Endodermal cell (in vitro differentiated cells): ENCODE results near the gene GJD4. TPM values are rescaled to one million over a fixed set of nuclear protein-coding genes. Genes with fewer than 3 reads are reported as not detected.

Experiments
- DNase-seq: peaks from one replicate; pipeline ENCODE4 v3.0.0-alpha.2; 2017
- H3K27ac ChIP-seq: 2 replicates; pipeline ENCODE4 v1.5.1; 2013; ENCODE audit warnings: mild to moderate bottlenecking, low read depth, low read length, moderate library complexity
- H3K27me3 ChIP-seq: 2 replicates; pipeline ENCODE4 v1.6.1; 2013; ENCODE audit warnings: mild to moderate bottlenecking, low read length, moderate library complexity; ENCODE audit not compliant: insufficient read depth, control insufficient read depth, poor library complexity, severe bottlenecking
- H3K36me3 ChIP-seq: 2 replicates; pipeline ENCODE4 v1.7.0; 2013; ENCODE audit warnings: mild to moderate bottlenecking, low read length, moderate library complexity; ENCODE audit not compliant: control insufficient read depth, insufficient read depth
- H3K4me1 ChIP-seq: one replicate; pipeline ENCODE4 v1.7.0; 2013; ENCODE audit warnings: low read length; ENCODE audit not compliant: control insufficient read depth, insufficient read depth
- H3K4me3 ChIP-seq: 2 replicates; pipeline ENCODE4 v1.5.1; 2013; ENCODE audit warnings: mild to moderate bottlenecking, low read length, moderate library complexity
- H3K9ac ChIP-seq: 2 replicates; pipeline ENCODE4 v1.6.1; 2013; ENCODE audit warnings: mild to moderate bottlenecking, low read length, moderate library complexity; ENCODE audit not compliant: poor library complexity, severe bottlenecking; ENCODE audit errors: extremely low read depth
- H3K9me3 ChIP-seq: 2 replicates; pipeline ENCODE4 v1.6.1; 2013; ENCODE audit warnings: mild to moderate bottlenecking, low read length, moderate library complexity; ENCODE audit not compliant: control insufficient read depth
- H3K27ac Mint-ChIP-seq: 2 replicates; pipeline ENCODE4 v1.8.0; 2020; ENCODE audit warnings: mixed read lengths
- H3K27me3 Mint-ChIP-seq: 2 replicates; pipeline ENCODE4 v1.8.0; 2021; ENCODE audit warnings: mild to moderate bottlenecking, mixed read lengths; ENCODE audit not compliant: insufficient read depth
- H3K36me3 Mint-ChIP-seq: 2 replicates; pipeline ENCODE4 v1.8.0; 2020; ENCODE audit warnings: low read depth, mixed read lengths
- H3K4me1 Mint-ChIP-seq: 2 replicates; pipeline ENCODE4 v1.8.0; 2020; ENCODE audit warnings: mixed read lengths
- H3K4me3 Mint-ChIP-seq: 2 replicates; pipeline ENCODE4 v1.8.0; 2020; ENCODE audit warnings: mild to moderate bottlenecking, moderate library complexity, mixed read lengths
- H3K9me3 Mint-ChIP-seq: 2 replicates; pipeline ENCODE4 v1.8.0; 2020; ENCODE audit warnings: mild to moderate bottlenecking, mixed read lengths
- CTCF ChIP-seq: fragments of 200-600 bp; sonication (generic); conservative IDR thresholded peaks from 2 replicates; pipeline ENCODE4 v1.5.0; 2021; ENCODE audit warnings: antibody characterized with exemption, mild to moderate bottlenecking
- WGBS, 2 experiments: methylation state at CpG; one replicate each; pipeline versions ENCODE4 v1.1.5 to v1.1.7; 2013; ENCODE audit warnings: missing lambda C conversion rate in 2 of 2, mixed read lengths in 1 of 2; ENCODE audit not compliant: insufficient coverage in 1 of 2, insufficient read length in 1 of 2; 5-methylcytosine and 5-hydroxymethylcytosine counted together
- total RNA-seq, 2 donors: library from RNA; stranded (reverse); fragmentation: NEBNext Ultra II Directional in 1 of 2; extraction: Animal tissue kit (Norgen Biotek cat#: 25700) in 1 of 2; gene quantifications; 2 replicates in 1 of 2; 3 replicates in 1 of 2; pipeline ENCODE4 v1.2.1, GENCODE V29; 2021

The GJD4 gene
- total RNA-seq, 2 donors from 2014 or later: 0.22 to 0.29 TPM

DNA sequence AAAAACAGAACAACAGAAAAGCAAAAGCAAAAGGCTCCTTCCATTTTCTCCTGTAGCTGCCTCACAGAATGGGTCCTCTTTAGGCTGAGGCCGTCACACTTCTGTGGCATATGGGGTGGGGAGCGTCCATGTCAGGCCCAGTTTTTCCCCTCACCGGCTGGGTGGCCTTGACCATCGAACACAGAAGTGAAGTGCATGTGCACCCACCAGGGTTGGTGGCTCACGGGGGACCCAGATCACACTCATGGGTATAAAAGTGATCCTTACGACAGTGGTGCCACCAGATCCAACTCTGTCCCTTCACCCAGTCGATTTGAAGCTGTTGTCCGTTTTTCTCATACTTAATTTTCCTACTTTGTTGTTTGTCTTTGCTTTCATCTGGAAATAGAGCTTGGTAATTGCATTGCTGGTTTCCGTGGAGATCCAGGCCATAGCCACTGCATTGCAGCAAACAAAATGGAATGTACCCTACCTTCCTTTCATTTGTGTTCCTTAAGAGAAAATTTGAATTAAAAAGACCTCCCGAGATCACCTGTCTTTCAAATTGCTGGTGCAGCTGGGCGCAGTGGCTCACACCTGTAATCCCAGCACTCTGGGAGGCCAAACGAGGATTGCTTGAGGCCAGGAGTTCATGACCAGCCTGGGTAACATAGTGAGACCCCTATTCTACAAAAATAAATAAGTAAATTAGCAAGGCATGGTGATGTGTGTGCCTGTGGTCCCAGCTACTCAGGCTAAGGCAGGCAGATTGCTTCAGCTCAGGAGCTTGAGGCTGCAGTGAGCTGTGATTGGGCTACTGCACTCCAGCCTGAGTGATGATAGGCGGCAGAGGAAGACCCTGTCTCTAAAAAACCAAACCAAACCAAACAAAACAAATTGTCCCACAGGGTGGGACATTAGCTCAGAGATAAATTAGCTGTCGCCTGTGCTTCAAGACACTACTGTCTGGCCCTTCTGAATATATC lies 10.7 kb upstream of the GJD4 start:
- Mint-ChIP-seq H3K36me3 (no peaks in the 10 kb centered on the region), H3K4me3 (no peak overlapping the region), H3K4me1 (peaks cover 13% of the 10 kb centered on the region), H3K27ac (no peak overlapping the region), H3K27me3 (no peaks in the 10 kb centered on the region), H3K9me3 (peaks cover 12% of the 10 kb centered on the region)
- Histone ChIP-seq H3K27ac (no peak overlapping the region), H3K4me3 (no peak overlapping the region), H3K9ac (no peak overlapping the region), H3K9me3 (peaks cover 10% of the 10 kb centered on the region), H3K36me3 (no peaks in the 10 kb centered on the region), H3K4me1 (no peaks in the 10 kb centered on the region), H3K27me3 (no peaks in the 10 kb centered on the region)
- peak; percentile 80 for DNase-seq
- 70 to 72% methylated on average over 8 to 14 of the region's 14 CpGs for WGBS, 2 experiments
- no peak for TF ChIP-seq CTCF

GRCh38 chr10:35595106-35595505 lies 10.0 kb upstream of the GJD4 start:
- no peak overlapping the region for H3K27ac Mint-ChIP-seq
- Histone ChIP-seq H3K9ac (no peak overlapping the region), H3K27ac (no peak overlapping the region), H3K9me3 (peaks cover 10% of the 10 kb centered on the region), H3K4me1 (no peaks in the 10 kb centered on the region), H3K36me3 (no peaks in the 10 kb centered on the region), H3K4me3 (no peak overlapping the region), H3K27me3 (no peaks in the 10 kb centered on the region)
- WGBS, 2 experiments: 55 to 62% methylated on average over 2 of the region's 3 CpGs
- no peaks in the 10 kb centered on the region for H3K36me3 Mint-ChIP-seq
- H3K4me1 Mint-ChIP-seq: peaks cover 13% of the 10 kb centered on the region
- no peak overlapping the region for H3K4me3 Mint-ChIP-seq
- peaks cover 1% of the 10 kb centered on the region for H3K27me3 Mint-ChIP-seq
- no peak for TF ChIP-seq CTCF
- H3K9me3 Mint-ChIP-seq: peaks cover 12% of the 10 kb centered on the region
- DNase-seq: peak; percentile 25

- peaks cover 11% of the 10 kb centered on the region for H3K9me3 ChIP-seq
Measured at GRCh38 chr10:35598379-35598778, 6.8 kb upstream of the GJD4 start.

More at GRCh38 chr10:35598379-35598778, 6.8 kb upstream of the GJD4 start:
- Mint-ChIP-seq H3K27me3 (peaks cover 2% of the 10 kb centered on the region), H3K36me3 (no peaks in the 10 kb centered on the region), H3K4me1 (peaks cover 13% of the 10 kb centered on the region), H3K9me3 (peaks cover 3% of the 10 kb centered on the region), H3K4me3 (no peak overlapping the region), H3K27ac (no peak overlapping the region)
- Histone ChIP-seq H3K36me3 (no peaks in the 10 kb centered on the region), H3K4me3 (no peak overlapping the region), H3K27me3 (no peaks in the 10 kb centered on the region), H3K4me1 (no peaks in the 10 kb centered on the region), H3K27ac (no peak overlapping the region), H3K9ac (no peak overlapping the region)
- TF ChIP-seq CTCF: peak; percentile 74
- DNase-seq: peak; percentile 69
- WGBS, 2 experiments: 64 to 65% methylated on average over 6 of the region's 6 CpGs
